ENCODE results near the gene GLP2R.

The GLP2R gene

DNA sequence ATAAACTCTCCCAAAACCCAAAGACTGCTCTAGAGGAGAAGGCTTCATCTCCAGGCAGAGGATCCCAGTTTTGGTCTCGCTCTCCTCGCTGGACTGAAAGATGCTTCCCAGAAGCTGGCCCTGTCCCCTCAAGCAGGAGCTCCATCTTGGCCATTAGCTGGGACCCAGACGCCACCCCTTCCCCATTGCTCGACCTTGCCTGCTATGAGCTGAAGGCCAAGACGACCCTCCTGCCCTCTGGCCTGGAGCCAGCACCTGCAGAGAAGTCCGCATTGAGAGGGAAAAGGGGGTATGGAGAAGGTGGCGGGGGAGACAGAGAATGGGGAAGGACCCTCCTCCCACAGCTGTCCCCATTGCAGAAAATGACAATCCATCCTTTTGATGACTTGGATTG, 82.9 kb downstream of the GLP2R start (continued):
- TF ChIP-seq, protein P1, sequence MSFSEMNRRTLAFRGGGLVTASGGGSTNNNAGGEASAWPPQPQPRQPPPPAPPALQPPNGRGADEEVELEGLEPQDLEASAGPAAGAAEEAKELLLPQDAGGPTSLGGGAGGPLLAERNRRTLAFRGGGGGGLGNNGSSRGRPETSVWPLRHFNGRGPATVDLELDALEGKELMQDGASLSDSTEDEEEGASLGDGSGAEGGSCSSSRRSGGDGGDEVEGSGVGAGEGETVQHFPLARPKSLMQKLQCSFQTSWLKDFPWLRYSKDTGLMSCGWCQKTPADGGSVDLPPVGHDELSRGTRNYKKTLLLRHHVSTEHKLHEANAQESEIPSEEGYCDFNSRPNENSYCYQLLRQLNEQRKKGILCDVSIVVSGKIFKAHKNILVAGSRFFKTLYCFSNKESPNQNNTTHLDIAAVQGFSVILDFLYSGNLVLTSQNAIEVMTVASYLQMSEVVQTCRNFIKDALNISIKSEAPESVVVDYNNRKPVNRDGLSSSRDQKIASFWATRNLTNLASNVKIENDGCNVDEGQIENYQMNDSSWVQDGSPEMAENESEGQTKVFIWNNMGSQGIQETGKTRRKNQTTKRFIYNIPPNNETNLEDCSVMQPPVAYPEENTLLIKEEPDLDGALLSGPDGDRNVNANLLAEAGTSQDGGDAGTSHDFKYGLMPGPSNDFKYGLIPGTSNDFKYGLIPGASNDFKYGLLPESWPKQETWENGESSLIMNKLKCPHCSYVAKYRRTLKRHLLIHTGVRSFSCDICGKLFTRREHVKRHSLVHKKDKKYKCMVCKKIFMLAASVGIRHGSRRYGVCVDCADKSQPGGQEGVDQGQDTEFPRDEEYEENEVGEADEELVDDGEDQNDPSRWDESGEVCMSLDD (tag by site-specific recombination; IDR thresholded peaks at IDR 0.05): no peak
- no peak for TF ChIP-seq KLF7 (tag by site-specific recombination; IDR thresholded peaks at IDR 0.05; ENCODE audit: borderline replicate concordance)
- TF ChIP-seq, protein P2, sequence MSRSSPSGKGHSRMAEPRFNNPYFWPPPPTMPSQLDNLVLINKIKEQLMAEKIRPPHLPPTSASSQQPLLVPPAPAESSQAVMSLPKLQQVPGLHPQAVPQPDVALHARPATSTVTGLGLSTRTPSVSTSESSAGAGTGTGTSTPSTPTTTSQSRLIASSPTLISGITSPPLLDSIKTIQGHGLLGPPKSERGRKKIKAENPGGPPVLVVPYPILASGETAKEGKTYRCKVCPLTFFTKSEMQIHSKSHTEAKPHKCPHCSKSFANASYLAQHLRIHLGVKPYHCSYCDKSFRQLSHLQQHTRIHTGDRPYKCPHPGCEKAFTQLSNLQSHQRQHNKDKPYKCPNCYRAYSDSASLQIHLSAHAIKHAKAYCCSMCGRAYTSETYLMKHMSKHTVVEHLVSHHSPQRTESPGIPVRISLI (tag by site-specific recombination; IDR thresholded peaks at IDR 0.05): no peak
- TF ChIP-seq SP7 (tag by site-specific recombination; IDR thresholded peaks at IDR 0.05): no peak

DNA sequence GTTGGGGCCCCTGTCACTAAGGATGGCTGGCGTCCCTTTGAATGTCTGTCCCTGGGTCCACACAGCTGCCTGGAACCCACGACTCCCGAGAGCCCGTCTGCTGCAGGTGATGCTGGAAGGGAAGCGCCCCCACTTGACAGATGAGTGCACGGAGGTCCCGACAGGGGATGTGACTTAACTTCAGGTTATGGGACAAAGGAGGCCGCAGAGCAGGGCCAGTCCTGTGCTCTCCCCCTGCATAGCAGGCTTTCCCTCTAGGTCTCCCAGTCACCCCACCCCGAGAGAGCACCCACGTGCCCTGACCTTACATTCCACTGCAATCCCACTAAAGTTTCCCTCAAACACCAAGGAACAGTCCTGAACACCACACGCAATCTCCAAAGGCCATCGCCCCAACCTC, 85.4 kb downstream of the GLP2R start:
- POLR2A ChIA-PET: no interaction called here
- CTCF ChIA-PET: interaction anchor here (3.2 kb wide), 1 partner anchor 18 kb away, joined by 7 read pairs; no protein-coding TSS in a partner anchor
- TF ChIP-seq KLF1 (tag by site-specific recombination; IDR thresholded peaks at IDR 0.05) (no peak), ZIC2 (tag by site-specific recombination; IDR thresholded peaks at IDR 0.05) (no peak), ZBTB7A (tag by site-specific recombination; IDR thresholded peaks at IDR 0.05; ENCODE audit: low read depth) (no peak), ZNF423 (tag by site-specific recombination; IDR thresholded peaks at IDR 0.05) (no peak), MEIS1 (CRISPR knock-in tag; IDR thresholded peaks at IDR 0.05; ENCODE audit: borderline replicate concordance) (no peak)
- TF ChIP-seq, protein P3, sequence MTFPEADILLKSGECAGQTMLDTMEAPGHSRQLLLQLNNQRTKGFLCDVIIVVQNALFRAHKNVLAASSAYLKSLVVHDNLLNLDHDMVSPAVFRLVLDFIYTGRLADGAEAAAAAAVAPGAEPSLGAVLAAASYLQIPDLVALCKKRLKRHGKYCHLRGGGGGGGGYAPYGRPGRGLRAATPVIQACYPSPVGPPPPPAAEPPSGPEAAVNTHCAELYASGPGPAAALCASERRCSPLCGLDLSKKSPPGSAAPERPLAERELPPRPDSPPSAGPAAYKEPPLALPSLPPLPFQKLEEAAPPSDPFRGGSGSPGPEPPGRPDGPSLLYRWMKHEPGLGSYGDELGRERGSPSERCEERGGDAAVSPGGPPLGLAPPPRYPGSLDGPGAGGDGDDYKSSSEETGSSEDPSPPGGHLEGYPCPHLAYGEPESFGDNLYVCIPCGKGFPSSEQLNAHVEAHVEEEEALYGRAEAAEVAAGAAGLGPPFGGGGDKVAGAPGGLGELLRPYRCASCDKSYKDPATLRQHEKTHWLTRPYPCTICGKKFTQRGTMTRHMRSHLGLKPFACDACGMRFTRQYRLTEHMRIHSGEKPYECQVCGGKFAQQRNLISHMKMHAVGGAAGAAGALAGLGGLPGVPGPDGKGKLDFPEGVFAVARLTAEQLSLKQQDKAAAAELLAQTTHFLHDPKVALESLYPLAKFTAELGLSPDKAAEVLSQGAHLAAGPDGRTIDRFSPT (tag by site-specific recombination; IDR thresholded peaks at IDR 0.05): no peak
- TF ChIP-seq, protein P4, sequence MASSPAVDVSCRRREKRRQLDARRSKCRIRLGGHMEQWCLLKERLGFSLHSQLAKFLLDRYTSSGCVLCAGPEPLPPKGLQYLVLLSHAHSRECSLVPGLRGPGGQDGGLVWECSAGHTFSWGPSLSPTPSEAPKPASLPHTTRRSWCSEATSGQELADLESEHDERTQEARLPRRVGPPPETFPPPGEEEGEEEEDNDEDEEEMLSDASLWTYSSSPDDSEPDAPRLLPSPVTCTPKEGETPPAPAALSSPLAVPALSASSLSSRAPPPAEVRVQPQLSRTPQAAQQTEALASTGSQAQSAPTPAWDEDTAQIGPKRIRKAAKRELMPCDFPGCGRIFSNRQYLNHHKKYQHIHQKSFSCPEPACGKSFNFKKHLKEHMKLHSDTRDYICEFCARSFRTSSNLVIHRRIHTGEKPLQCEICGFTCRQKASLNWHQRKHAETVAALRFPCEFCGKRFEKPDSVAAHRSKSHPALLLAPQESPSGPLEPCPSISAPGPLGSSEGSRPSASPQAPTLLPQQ (tag by site-specific recombination; IDR thresholded peaks at IDR 0.05): no peak
- no peaks in the 10 kb centered on the region for H3K4me1 ChIP-seq (ENCODE audit: control insufficient read depth, insufficient read depth, low read length)
- H3K9me3 ChIP-seq (ENCODE audit: control insufficient read depth, insufficient read depth, low read depth, low read length): no peaks in the 10 kb centered on the region
- H3K27ac ChIP-seq (ENCODE audit: extremely low read depth, low read depth, low read length): no peak overlapping the region
- H3K36me3 ChIP-seq (ENCODE audit: control insufficient read depth in 2 of 2, insufficient read depth in 1 of 2, low read length in 2 of 2): no peaks in the 10 kb centered on the region
- H3K4me3 ChIP-seq (ENCODE audit: low read depth, low read length): no peak overlapping the region

DNA sequence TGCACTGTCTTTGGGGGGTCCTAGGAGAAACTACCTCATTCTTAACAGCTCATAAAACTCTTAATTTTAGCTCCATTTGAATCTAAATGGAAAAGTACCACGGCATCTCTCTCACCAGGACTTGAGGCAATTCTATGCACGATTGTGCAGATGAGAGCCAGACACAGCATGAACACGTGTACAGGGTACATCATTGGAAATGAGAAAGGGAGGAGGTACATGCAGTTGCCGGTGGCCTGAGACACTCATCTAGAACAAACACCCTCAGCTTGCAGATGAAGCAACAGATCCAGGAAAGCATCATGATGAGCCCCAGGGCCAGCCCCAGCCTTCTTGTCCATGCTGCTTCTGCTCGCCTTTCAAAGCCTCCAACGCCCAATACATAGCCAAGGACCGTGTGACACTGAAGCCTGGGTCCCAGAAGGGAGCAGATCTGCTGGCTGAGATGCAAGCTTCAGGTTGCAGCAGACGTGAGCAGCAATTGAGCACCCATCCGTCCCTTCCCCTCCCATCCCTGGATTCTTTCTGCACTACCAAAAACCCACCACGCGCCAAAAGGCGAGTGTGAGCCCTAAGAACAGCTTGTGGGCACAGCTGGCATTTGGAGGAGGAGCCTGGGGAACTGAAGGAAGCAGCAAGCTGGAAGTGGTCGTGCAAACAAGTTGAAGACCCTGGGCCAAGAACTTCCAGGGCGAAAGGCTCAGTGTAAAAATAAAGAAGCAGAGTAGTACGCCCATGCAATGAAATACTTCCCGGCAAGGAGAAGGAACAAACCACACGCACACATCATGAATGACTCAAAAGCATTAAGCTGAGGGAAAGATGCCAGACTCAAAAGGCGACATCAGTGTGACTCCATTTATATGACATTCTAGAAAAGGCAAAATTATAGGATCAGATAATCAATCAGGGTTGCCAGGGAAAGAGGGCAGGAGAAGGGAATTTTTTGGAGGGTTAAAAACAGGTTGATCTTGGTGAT, 86.7 kb downstream of the GLP2R start:
- H3K4me1 ChIP-seq (ENCODE audit: control insufficient read depth, insufficient read depth, low read length): no peaks in the 10 kb centered on the region
- H3K27ac ChIP-seq (ENCODE audit: extremely low read depth, low read depth, low read length): no peak overlapping the region
- CTCF ChIA-PET: interaction anchor here (0.6 to 1.8 kb wide), 9 partner anchors 9 to 716 kb away, joined by 3 to 6 read pairs (median 3); no protein-coding TSS in a partner anchor
- POLR2A ChIA-PET: no interaction called here
- no peaks in the 10 kb centered on the region for H3K36me3 ChIP-seq (ENCODE audit: control insufficient read depth in 2 of 2, insufficient read depth in 1 of 2, low read length in 2 of 2)
- H3K9me3 ChIP-seq (ENCODE audit: control insufficient read depth, insufficient read depth, low read depth, low read length): no peaks in the 10 kb centered on the region
- no peak overlapping the region for H3K4me3 ChIP-seq (ENCODE audit: low read depth, low read length)
- TF ChIP-seq ZNF768 (tag by site-specific recombination; IDR thresholded peaks at IDR 0.05) (no peak), KLF1 (tag by site-specific recombination; IDR thresholded peaks at IDR 0.05) (no peak), ZNF530 (tag by site-specific recombination; IDR thresholded peaks at IDR 0.05; ENCODE audit: low read depth) (no peak)
